Caco-2 (cell line): ENCODE results near the gene EZH2. TPM values are rescaled to one million over a fixed set of nuclear protein-coding genes. Genes with fewer than 3 reads are reported as not detected.

Experiments used
- BruUV-seq: library from RNA; stranded (reverse); fragments of 400-500 nt; replicated peaks from 2 replicates; lab custom pipeline; 2021; lab: Mats Ljungman, UMichigan
- CTCF ChIA-PET: fragments of 300-600 bp; sonication (Branson Sonifier 250); formaldehyde crosslinking; loops from one replicate; lab custom pipeline; 2022; ENCODE audit warnings: antibody characterized with exemption; lab: Charles Lee
- POLR2A ChIA-PET: fragments of 300-600 bp; sonication (Branson Sonifier 250); formaldehyde crosslinking; loops from one replicate; lab custom pipeline; 2022; ENCODE audit warnings: antibody characterized with exemption; lab: Charles Lee
- DNase-seq, 2 experiments: peaks; one replicate each; pipeline versions ENCODE4 v3.0.0 to v3.0.0-alpha.2; 2020 to 2022
- H3K27me3 ChIP-seq: replicated peaks from 2 replicates; pipeline ENCODE4 v1.6.0; 2011; ENCODE audit warnings: low read length; ENCODE audit not compliant: control insufficient read depth, insufficient read depth
- H3K36me3 ChIP-seq: 2 replicates; pipeline ENCODE4 v1.5.1; 2011; ENCODE audit warnings: low read length; ENCODE audit not compliant: control insufficient read depth, insufficient read depth
- H3K4me1 ChIP-seq: fragments of 250-450 bp; sonication (Bioruptor Pico); 2 replicates; pipeline ENCODE4 v1.5.1; 2020; ENCODE audit warnings: mild to moderate bottlenecking
- H3K4me3 ChIP-seq: 2 replicates; pipeline ENCODE4 v1.5.1; 2011; ENCODE audit warnings: low read depth, mild to moderate bottlenecking, control low read depth, low read length
- H3K9me3 ChIP-seq: fragments of 250-450 bp; sonication (Bioruptor Pico); 2 replicates; pipeline ENCODE4 v1.5.1; 2020; ENCODE audit warnings: mild to moderate bottlenecking, moderate library complexity
- H3K27ac Mint-ChIP-seq: one replicate; pipeline ENCODE4 v1.8.0; 2022; ENCODE audit warnings: mixed read lengths; ENCODE audit not compliant: unreplicated experiment
- H3K27me3 Mint-ChIP-seq: one replicate; pipeline ENCODE4 v1.8.0; 2022; ENCODE audit warnings: mixed read lengths; ENCODE audit not compliant: insufficient read depth, unreplicated experiment
- H3K36me3 Mint-ChIP-seq: one replicate; pipeline ENCODE4 v1.8.0; 2022; ENCODE audit warnings: mild to moderate bottlenecking, mixed read lengths; ENCODE audit not compliant: insufficient read depth, unreplicated experiment
- H3K4me1 Mint-ChIP-seq: one replicate; pipeline ENCODE4 v1.8.0; 2022; ENCODE audit warnings: low read depth, mixed read lengths; ENCODE audit not compliant: unreplicated experiment
- H3K4me3 Mint-ChIP-seq: one replicate; pipeline ENCODE4 v1.8.0; 2022; ENCODE audit warnings: mild to moderate bottlenecking, moderate library complexity, mixed read lengths; ENCODE audit not compliant: unreplicated experiment
- H3K9me3 Mint-ChIP-seq: one replicate; pipeline ENCODE4 v1.8.0; 2022; ENCODE audit warnings: mixed read lengths; ENCODE audit not compliant: unreplicated experiment
- CTCF ChIP-seq, 2 experiments: fragments of 200-600 bp in 1 of 2; IDR thresholded peaks; 1 replicate in 1 of 2; 2 replicates in 1 of 2; pipeline versions ENCODE4 v1.5.1 to v1.8.0; 2011 to 2022; ENCODE audit warnings: antibody characterized with exemption in 1 of 2, control low read depth in 1 of 2, inconsistent platforms in 1 of 2, low read depth in 1 of 2, low read length in 1 of 2, mild to moderate bottlenecking in 1 of 2, moderate library complexity in 1 of 2; ENCODE audit not compliant: insufficient read depth in 1 of 2, severe bottlenecking in 1 of 2, unreplicated experiment in 1 of 2
- intact Hi-C: fragments of 100-400 bp; cut with micrococcal nuclease; formaldehyde crosslinking; loops from one replicate; pipeline ENCODE4 v1.10.0; 2022; ENCODE audit not compliant: unreplicated experiment
- total RNA-seq: library from RNA; stranded (reverse); gene quantifications from 2 replicates; pipeline ENCODE4 v1.2.3, GENCODE V29; 2022

The EZH2 gene
- total RNA-seq, 1 experiment from 2014 or later: 63.7 TPM

GRCh38 chr7:148790131-148790726, 93.9 kb downstream of the EZH2 start:
- Mint-ChIP-seq H3K4me1 (no peaks in the 10 kb centered on the region), H3K9me3 (no peaks in the 10 kb centered on the region), H3K36me3 (peaks cover 90% of the 10 kb centered on the region), H3K27ac (no peak overlapping the region), H3K4me3 (no peak overlapping the region), H3K27me3 (no peaks in the 10 kb centered on the region)
- POLR2A ChIA-PET: no interaction called here
- CTCF ChIA-PET: no interaction called here
- Histone ChIP-seq H3K9me3 (0 out of 2 replicates have a peak, but pooled peaks cover 3% of the 10 kb centered on the region), H3K36me3 (peaks cover 7% of the 10 kb centered on the region; the same call in 1 of the 2 replicates), H3K4me1 (no peaks in the 10 kb centered on the region), H3K27me3 (no peaks in the 10 kb centered on the region), H3K4me3 (no peak overlapping the region)
- no peak for DNase-seq
- BruUV-seq: no TSS peak
- TF ChIP-seq CTCF (IDR thresholded peaks at IDR 0.05; ENCODE audit: insufficient read depth in 1 of 2, low read depth in 1 of 2, low read length in 1 of 2, severe bottlenecking in 1 of 2, unreplicated experiment in 1 of 2): no peak
- intact Hi-C loops: no loop called here

- Mint-ChIP-seq H3K27me3 (no peaks in the 10 kb centered on the region), H3K9me3 (no peaks in the 10 kb centered on the region), H3K4me3 (no peak overlapping the region), H3K27ac (no peak overlapping the region), H3K4me1 (no peaks in the 10 kb centered on the region), H3K36me3 (peaks cover 87% of the 10 kb centered on the region)
- H3K4me1 ChIP-seq: no peaks in the 10 kb centered on the region
- no peak for DNase-seq
- H3K36me3 ChIP-seq: peaks cover 4% of the 10 kb centered on the region; the same call in 1 of the 2 replicates
- POLR2A ChIA-PET: no interaction called here
- H3K9me3 ChIP-seq: no peaks in the 10 kb centered on the region
- TF ChIP-seq CTCF (IDR thresholded peaks at IDR 0.05; ENCODE audit: insufficient read depth in 1 of 2, low read depth in 1 of 2, low read length in 1 of 2, severe bottlenecking in 1 of 2, unreplicated experiment in 1 of 2): no peak
- no peak overlapping the region for H3K4me3 ChIP-seq
- BruUV-seq: no TSS peak
- CTCF ChIA-PET: no interaction called here
- intact Hi-C loops: no loop called here
- no peaks in the 10 kb centered on the region for H3K27me3 ChIP-seq
Observed at GRCh38 chr7:148789220-148789619, 94.9 kb downstream of the EZH2 start.

- Histone ChIP-seq H3K27me3 (no peaks in the 10 kb centered on the region), H3K36me3 (peaks cover 2% of the 10 kb centered on the region; the same call in 1 of the 2 replicates), H3K9me3 (no peaks in the 10 kb centered on the region), H3K4me1 (no peaks in the 10 kb centered on the region), H3K4me3 (no peak overlapping the region)
- TF ChIP-seq CTCF (IDR thresholded peaks at IDR 0.05; ENCODE audit: insufficient read depth in 1 of 2, low read depth in 1 of 2, low read length in 1 of 2, severe bottlenecking in 1 of 2, unreplicated experiment in 1 of 2): no peak
- intact Hi-C loops: no loop called here
- no peaks in the 10 kb centered on the region for H3K27me3 Mint-ChIP-seq
- ChIA-PET POLR2A (no interaction called here), CTCF (interaction anchor here (0.7 kb wide), 1 partner anchor 175 kb away, joined by 3 read pairs; no protein-coding TSS in a partner anchor)
- no peaks in the 10 kb centered on the region for H3K4me1 Mint-ChIP-seq
- no peak overlapping the region for H3K4me3 Mint-ChIP-seq
- H3K27ac Mint-ChIP-seq: peak overlapping the region; percentile 18
- no peak for DNase-seq
- peaks cover 87% of the 10 kb centered on the region for H3K36me3 Mint-ChIP-seq
- no peaks in the 10 kb centered on the region for H3K9me3 Mint-ChIP-seq
- no TSS peak for BruUV-seq
Observed at GRCh38 chr7:148787571-148788295, 96.4 kb downstream of the EZH2 start.
